Measurements from ENCODE around the gene TFDP2. TPM values are rescaled to one million over a fixed set of nuclear protein-coding genes. Genes with fewer than 3 reads are reported as not detected.

The TFDP2 gene
- total RNA-seq, 1 experiment from 2014 or later, result 76.0 TPM

- no peak for TF ChIP-seq CTCF (conservative IDR thresholded peaks at IDR 0.05)
- no peak overlapping the region for H3T11ph ChIP-seq (ENCODE audit: low read length)
- no peak overlapping the region for H2BK12ac ChIP-seq (ENCODE audit: insufficient read length, low read depth, low read length)
- no peak overlapping the region for H3K4me2 ChIP-seq (ENCODE audit: insufficient read depth, insufficient read length, low read length)
- H3K79me2 ChIP-seq (ENCODE audit: insufficient read depth, low read length), result no peaks in the 10 kb centered on the region
- no peaks in the 10 kb centered on the region for H3K23me2 ChIP-seq (ENCODE audit: insufficient read length, low read depth, low read length, poor library complexity, severe bottlenecking)
- no peak overlapping the region for H3K27ac ChIP-seq (ENCODE audit: insufficient read length, low read depth, low read length)
- H3K9ac ChIP-seq (ENCODE audit: extremely low read depth, insufficient read length, low read length), result no peak overlapping the region
- no peak overlapping the region for H2BK120ac ChIP-seq (ENCODE audit: low read depth, low read length, poor library complexity, severe bottlenecking)
- Mint-ChIP-seq H3K36me3 (ENCODE audit: insufficient read depth in 1 of 3, low read depth in 3 of 3) (peaks cover 6 to 30% (median 24%) of the 10 kb centered on the region in 3 experiments; a peak in 5 of 7 replicates), H3K4me1 (peaks cover 0 to 3% of the 10 kb centered on the region in 2 experiments; a peak in 1 of 4 replicates), H3K27ac (peak overlapping the region in 1 of 3 experiments; percentile 25; a peak in 2 of 7 replicates), H3K9me3 (no peaks in the 10 kb centered on the region), H3K4me3 (no peak overlapping the region), H3K27me3 (ENCODE audit: low read depth) (no peaks in the 10 kb centered on the region)
- no peaks in the 10 kb centered on the region for H4K20me1 ChIP-seq (ENCODE audit: control insufficient read depth, insufficient read depth, insufficient read length)
- no peaks in the 10 kb centered on the region for H3K4me1 ChIP-seq (ENCODE audit: insufficient read depth, low read length)
- H3K4ac ChIP-seq (ENCODE audit: low read depth, low read length), result no peak overlapping the region
- H3K18ac ChIP-seq (ENCODE audit: insufficient read length, low read depth, low read length), result no peak overlapping the region
- DNase-seq, result no peak
- no peak overlapping the region for H2BK15ac ChIP-seq (ENCODE audit: low read depth, low read length)
- H2BK5ac ChIP-seq (ENCODE audit: insufficient read length, low read length), result no peak overlapping the region
- no peak overlapping the region for H4K91ac ChIP-seq (ENCODE audit: insufficient read length, low read depth, low read length)
- H3K79me1 ChIP-seq (ENCODE audit: insufficient read depth, low read depth, low read length, poor library complexity, severe bottlenecking), result no peaks in the 10 kb centered on the region
- WGBS (ENCODE audit: extremely low coverage, insufficient read length, low lambda C conversion rate), result no CpG with 5 or more reads among the region's 2 CpGs
- H4K8ac ChIP-seq (replicated peaks; ENCODE audit: insufficient read length, low read depth, low read length), result no peak overlapping the region
- no peaks in the 10 kb centered on the region for H3K9me3 ChIP-seq (ENCODE audit: control insufficient read depth, low read depth, low read length)
- H4K5ac ChIP-seq (ENCODE audit: insufficient read length, low read depth, low read length), result no peak overlapping the region
- no peaks in the 10 kb centered on the region for H3K27me3 ChIP-seq (ENCODE audit: insufficient read depth, low read length)
- H3K23ac ChIP-seq (ENCODE audit: insufficient read length, low read depth, low read length), result no peak overlapping the region
- no peak overlapping the region for H2BK20ac ChIP-seq (ENCODE audit: low read depth, low read length, poor library complexity, severe bottlenecking)
- no peak overlapping the region for H2AK5ac ChIP-seq (ENCODE audit: insufficient read length, low read length)
- no peak overlapping the region for H3K56ac ChIP-seq (ENCODE audit: insufficient read length, low read depth, low read length)
- H3K14ac ChIP-seq (ENCODE audit: insufficient read depth, low read length), result no peak overlapping the region
- H2AFZ ChIP-seq (ENCODE audit: low read length), result no peak overlapping the region
Observed at GRCh38 chr3:141986548-141987107, 162.7 kb downstream of the TFDP2 start.
